Stimulated activated CD4-positive, alpha-beta T cell treated with anti-CD3 and anti-CD28 coated beads, Interleukin-1b, Interleukin-23, amount 100 ng/mL, for 24 hours (primary cell): ENCODE data around the gene LHFPL3.
"Not testable (repeated sequence)": the region's sequence is repeated elsewhere in the genome, so short reads cannot be mapped to it uniquely, and the experiment has no call there.

Source experiments
- DNase-seq, 4 experiments: peaks; one replicate each; pipeline ENCODE4 v3.0.0-alpha.2; 2020; ENCODE audit warnings: low read depth in 4 of 4, low spot score in 1 of 4

The LHFPL3 gene

DNA sequence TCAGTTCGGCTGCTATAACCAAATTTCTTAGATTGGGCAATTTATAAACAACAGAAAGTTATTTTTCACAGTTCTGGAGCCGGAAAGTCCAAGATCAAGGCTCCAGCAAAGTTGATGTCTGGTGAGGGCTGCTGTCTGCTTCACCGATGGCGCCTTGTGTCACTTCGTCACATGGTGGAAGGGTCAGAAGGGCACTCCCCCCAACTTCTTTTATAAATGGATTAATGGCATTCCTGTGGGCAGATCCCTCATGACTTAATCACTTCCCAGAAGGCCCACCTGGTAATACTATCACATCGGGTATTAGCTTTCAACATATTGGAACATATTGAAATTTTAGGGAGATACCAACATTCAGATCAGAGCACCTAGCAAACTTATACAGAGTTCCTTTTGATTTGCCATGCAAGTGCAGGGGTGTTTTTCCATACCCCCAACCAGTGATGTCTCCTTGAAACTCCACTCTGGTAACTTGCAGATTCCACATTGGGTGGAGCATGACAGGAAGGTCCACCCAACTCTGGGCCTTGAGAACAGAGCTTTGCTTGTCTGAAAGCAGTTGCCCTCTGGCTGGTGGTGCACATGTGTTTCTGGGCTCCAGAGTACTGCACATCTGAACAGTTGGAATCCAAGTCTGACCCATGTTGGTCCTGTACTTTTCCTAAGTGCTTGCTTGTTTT lies 600.5 kb downstream of the LHFPL3 start:
- no peak for DNase-seq

DNA sequence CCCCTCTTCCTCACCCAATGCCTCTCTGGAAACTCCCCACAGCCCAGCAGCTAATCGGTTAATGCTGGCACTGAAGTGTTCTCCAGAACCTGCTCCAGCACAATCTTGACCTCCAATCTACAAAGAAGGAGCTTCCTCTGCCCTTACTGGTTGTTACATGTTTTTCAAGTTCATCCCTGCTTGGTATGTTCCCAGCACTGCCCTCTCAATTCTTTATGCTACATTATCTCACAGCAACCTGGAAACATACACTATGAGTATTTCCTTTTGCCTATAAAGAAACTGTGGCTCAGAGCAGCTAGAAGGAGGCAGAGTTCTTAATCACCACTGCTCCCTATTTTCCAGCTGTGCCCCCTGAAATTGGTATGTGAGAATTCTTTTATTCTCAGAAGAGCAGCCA lies 601.5 kb downstream of the LHFPL3 start:
- no peak for DNase-seq

DNA sequence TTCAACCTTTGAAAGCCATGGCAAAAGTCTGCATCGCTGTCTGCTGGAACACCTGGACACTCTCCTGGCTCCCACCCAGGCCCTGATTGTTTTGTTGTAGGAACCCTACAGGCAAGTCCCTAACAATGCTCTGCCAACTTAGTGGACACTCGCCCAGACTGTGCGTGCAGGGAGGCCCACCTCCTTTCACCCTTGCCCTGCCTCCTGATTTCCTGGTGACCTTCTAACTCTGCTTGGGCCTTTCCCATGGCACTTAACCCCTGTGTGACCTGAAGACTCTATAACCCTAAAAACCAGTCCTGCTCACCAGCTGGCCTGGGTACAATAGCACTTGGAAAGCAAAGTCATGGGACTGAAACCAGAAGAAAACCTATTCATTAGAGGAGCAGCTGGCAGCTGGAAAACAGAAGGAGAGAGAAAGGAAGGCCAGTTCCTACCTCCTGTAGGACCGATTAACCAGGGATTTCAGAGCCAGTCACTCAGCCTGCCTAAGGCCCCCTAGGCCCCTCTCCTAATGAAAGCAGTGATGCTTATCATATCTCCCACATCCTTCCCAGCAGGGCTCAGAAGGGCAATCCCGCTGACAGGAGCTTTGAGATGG lies 602.9 kb downstream of the LHFPL3 start:
- DNase-seq = no peak

DNA sequence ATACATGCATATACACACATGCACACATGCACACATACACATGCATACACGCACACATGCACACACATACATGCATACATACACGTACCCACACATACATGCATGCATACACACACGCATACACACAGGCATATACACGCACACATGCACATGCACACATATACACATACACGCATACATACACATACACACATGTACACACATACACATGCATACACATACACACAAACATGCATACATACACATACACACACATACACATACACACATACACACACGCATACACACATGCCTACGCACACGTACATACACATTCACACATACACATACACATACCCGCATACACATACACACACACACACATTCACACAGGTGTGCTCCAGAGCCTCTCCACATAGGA lies 604.6 kb downstream of the LHFPL3 start:
- DNase-seq = no peak

DNA sequence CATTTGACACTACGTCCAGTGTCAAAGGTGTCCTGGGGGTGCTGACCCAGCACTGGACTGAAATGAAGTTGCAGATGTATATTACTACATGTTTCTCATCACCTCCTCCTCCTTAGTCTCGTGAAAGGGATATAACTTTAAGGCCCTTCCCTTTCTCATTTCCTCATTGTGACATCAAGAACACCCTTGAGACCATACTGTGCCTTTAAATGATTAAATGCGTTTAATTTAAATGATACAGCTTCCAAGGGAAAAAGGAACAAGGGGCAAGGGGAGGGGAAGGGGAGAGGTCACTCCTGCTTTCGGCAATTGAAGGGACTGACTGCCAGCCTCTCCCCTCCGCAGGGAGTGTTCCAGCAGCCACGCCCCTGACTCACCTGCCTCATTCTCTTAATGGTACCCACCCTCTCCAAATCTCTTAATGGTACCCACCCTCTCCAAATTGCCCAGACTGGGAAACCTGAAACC lies 605.2 kb downstream of the LHFPL3 start:
- no peak for DNase-seq

DNA sequence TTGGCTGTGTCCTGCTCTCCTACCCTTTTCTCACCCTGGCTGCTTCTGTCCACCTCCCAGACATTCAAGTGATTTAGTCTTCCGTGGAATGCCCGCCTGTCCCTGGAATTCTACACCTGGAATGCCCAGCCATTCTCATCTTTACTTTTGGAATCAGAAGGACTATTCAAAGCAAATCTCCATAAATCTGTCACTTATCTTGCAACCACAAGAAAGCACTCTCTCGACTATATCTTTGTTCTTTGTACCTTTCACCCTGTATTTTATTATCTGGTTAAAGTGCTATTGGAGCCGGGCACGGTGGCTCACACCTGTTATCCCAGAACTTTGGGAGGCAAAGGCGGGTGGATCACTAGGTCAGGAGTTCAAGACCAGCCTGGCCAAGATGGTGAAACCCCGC lies 606.3 kb downstream of the LHFPL3 start:
- DNase-seq = no peak

DNA sequence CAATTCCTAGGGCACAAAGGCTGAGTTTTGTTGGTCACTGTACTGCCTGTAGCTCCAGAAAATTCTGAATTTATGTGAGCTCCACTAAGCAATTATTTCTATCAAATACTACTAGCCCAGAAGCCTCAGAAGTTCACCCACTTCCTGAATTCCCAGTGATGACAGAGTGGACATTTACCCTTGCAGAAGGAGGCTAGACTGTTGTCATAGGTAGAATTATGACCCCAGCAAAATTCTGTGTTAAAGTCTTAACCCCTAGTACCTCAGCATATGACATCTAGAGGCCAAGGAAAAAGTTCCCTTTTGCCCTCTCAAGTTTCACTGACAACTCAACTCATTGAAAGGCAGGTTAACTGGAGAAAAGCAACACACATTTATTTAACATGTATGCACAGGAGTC lies 606.9 kb downstream of the LHFPL3 start:
- no peak for DNase-seq

DNA sequence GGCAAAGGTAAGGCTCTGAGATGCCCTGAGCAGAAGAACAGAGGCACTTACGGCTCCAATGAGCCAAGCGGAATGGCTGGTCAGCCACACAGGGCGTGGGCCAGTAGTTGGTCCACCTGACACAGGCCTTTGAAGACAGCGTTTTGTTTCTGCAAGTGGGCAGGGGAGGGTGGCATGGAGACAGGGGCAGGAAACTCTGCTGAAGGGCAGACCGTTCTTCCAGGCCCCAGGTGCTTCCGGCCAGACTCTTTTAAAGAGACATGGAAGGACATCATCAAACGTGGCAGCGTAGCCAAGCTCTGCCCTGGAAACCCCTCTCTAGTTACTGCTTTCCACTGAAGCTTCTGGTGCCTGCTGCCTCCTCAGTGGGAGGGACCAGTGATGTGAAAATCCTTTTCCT lies 608.1 kb downstream of the LHFPL3 start:
- no peak for DNase-seq

DNA sequence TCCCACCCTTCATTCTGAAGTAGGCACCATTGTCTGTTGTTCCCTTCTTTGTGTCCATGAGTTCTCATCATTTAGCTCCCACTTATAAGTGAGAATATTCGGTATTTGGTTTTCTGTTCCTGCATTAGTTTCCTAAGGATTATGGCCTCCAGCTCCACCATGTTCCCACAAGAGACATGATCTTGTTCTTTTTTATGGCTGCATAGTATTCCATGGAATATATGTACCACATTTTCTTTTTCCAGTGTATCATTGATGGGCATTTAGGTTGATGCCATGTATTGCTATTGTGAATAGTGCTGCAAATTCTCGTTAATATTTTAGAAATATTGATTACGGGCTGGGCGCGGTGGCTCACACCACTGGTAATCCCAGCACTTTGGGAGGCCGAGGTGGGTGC lies 609.1 kb downstream of the LHFPL3 start:
- DNase-seq = not testable (repeated sequence)

DNA sequence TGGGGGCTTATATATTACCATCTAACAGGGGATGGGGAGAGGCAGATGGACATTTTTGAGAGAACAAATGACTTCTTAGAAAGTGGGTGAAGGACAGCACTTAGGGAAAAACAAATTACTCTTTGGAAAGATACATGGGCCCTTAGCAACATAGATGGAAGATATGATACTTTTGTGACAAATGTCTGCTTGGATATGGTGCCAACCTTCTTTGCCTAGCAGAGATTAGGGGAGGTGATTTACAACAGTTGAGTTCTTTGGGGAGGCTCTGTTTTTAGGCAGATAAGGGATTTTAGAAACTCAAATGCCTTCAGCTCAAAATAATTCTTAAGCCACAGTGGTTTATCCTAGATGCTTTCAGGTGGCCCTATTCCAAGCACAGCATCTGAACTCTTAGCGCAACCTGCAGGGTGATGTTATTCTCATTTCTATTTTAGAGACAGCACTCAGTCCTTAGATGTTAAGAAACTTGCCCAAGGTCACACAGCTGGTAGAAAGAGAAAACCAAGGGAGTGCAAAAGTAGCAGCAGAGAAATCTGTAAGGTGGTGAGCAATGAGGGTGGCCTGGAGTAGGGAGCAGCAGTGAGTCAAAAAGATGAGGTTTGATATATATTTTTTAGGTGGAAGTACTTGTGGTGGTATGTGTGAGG lies 610.5 kb downstream of the LHFPL3 start:
- no peak for DNase-seq

DNA sequence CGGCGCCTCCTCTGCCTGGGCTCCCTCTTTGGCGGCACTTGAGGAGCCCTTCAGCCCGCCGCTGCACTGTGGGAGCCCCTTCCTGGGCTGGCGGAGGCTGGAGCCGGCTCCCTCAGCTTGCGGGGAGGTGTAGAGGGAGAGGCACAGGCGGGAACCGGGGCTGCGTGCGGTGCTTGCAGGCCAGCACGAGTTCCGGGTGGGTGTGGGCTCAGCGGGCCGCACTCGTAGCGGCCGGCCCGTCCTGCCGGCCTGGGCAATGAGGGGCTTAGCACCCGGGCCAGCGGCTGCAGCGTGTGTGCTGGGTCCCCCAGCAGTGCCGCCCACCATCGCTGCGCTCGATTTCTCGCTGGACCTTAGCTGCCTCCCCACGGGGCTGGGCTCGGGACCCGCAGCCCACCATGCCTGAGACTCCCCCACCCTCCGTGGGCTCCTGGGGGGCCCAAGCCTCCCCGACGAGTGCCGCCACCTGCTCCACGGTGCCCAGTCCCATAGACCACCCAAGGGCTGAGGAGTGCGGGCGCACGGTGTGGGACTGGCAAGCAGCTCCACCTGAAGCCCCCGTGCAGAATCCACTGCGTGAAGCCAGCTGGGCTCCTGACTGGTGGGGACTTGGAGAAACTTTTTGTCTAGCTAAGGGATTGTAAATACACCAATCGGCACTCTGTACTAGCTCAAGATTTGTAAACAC lies 611.8 kb downstream of the LHFPL3 start:
- no peak for DNase-seq

DNA sequence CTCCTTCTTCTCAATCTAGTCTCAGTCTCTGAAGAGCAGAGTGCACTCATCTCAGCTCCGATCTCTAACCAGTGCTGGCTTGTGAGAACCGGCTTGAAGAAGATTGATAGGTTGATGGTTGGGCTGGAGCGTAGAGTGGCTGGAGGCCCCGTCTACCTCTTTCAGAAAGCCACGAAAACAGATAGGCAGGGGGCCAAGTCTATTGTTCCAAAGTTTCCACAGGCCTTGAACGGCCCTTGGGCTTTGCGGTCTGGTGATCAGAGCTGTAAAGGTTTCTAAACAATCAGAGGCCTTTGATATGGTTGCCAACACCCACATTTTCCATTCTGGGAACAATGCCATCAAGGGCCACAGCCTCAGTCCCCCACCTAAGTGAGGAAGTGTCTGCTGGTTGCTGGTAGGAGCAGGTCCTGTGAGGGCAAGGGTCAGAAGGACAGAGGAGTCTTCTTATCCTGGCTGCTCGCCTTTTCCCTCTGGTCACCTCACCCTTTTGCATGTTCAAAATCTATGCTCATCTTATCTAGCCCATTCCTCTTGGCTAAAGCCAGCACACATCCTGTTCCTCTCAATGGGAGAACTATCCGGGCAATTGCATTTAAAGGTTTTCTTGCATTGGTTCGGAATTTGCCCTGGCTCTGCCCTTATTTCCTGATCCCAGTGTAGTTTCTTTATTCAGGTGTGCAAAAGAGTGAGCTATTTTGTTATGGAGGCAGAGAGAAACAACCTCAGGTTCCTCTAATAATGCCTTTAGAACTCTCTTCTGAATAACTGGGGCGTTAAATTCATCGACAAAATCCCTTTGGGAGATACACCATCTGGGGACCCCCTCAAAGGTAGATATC lies 615.3 kb downstream of the LHFPL3 start:
- peak in 2 of 4 experiments; percentile 30 to 67 for DNase-seq

DNA sequence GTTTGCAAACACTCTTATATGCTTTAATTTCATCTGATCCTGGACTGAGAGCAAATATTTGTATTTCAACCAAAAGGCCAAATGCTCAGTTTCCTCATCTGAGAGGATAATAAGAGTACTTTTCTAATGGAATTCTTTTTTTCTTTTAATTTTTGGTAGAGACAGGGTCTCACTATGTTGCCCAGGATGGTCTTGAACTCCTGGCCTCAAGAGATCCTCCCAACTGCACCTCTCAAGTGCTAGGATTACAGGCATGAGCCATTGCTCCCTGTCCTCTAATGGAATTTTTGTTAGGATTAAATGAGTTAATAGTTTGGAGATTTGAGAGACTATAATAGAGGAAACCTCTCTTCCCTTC lies 617.2 kb downstream of the LHFPL3 start:
- no peak for DNase-seq

DNA sequence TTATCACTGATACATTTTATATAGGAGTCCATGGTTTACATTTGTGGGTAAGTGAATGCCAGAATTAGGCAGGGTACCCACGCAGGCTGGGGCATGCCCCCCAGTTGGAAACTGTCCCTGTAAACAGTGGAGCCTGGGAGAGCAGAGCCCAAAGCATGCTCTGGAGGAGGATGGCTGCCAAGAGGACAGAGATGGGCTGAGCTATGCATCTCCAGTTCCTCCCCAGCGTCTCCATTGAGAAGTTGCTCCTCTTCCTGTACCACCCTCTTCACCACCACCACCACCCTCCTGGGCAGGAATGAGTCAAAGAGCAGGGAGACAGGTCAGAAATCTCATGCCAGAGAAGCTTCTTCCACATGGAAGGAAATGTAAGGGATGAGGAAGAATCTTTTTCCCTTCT lies 617.9 kb downstream of the LHFPL3 start:
- no peak for DNase-seq

DNA sequence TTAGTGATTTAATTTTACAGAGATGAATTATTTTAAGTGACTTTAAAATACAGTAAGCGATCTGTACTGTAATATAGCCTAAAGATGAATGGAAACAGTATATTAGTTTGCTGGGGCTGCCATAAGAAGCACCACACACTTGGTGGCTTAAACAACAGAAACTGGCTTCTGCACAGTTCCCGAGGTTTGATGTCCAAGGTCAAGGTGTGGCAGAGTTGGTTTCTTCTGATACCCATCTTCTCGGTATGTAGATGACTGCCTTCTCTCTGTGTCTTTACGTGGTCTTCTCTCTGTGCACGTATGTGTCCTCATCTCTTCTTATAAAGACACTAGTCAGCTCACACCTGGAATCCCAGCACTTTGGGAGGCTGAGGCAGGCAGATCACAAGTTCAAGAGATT lies 621.6 kb downstream of the LHFPL3 start:
- DNase-seq = no peak

DNA sequence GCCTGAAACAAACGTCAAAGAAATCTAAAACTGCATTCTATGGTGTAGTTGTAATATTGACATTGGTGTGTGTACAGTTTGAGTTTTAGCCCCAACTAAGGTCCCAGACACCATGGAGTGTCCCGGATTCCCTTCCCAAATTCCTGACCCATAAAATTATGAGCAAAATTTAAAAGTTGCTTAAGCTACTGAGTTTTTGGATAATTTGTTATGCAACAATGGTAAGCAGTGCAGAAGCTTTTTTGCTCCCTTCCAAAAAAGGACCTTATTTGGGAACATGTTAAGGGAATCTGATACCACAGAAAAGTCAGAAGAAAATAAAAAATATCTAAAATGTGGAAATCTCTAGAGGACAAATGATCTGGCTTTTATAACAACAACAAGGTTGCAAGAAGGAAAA lies 622.4 kb downstream of the LHFPL3 start:
- DNase-seq = no peak

DNA sequence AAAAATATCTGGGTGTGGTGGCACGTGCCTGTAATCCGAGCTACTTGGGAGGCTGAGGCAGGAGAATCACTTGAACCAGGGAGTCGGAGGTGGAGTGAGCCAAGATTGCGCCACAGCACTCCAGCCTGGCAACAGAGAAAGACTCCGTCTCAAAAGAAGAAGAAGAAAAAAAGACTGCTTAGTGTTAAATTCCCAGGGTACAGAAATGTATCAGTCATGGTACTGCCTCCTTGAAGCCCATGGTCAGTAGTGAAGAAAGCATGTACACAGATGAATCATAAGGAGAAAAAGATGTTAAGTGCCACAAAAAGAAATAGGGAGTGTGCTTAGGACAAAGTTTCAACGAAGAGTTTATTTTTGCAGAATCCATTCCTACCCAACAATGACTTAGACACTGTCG lies 623.1 kb downstream of the LHFPL3 start:
- no peak for DNase-seq

DNA sequence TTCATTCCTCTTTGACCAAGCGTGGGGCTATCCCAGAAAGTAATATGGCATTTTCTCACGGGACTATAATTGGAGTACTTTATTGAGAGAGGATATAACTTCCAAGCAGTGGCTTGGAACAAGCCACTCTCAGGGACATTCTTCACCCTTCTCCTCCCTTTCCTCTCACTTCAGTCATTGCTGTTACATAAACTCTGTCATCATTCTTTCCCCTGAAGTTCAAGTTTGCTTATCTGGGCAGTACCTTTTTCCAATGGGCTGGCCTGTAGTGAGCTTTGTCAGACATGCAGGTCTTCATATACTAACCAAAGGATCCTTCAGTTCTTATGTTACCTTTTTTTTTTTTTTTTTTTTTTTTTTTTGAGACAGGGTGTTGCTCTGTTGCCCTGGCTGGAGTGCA lies 626.9 kb downstream of the LHFPL3 start:
- DNase-seq = no peak
